NCI-H82 treated with DMSO at 0.1 percent for 48 hours (cell line): Measurements from ENCODE around the gene RPTOR.
"Not testable (repeated sequence)": the region's sequence is repeated elsewhere in the genome, so short reads cannot be mapped to it uniquely, and the experiment has no call there.

Experiments used
- DNase-seq: peaks from one replicate; lab custom pipeline; 2025; ENCODE audit not compliant: unreplicated experiment; lab: John Stamatoyannopoulos, UW

The RPTOR gene

DNA sequence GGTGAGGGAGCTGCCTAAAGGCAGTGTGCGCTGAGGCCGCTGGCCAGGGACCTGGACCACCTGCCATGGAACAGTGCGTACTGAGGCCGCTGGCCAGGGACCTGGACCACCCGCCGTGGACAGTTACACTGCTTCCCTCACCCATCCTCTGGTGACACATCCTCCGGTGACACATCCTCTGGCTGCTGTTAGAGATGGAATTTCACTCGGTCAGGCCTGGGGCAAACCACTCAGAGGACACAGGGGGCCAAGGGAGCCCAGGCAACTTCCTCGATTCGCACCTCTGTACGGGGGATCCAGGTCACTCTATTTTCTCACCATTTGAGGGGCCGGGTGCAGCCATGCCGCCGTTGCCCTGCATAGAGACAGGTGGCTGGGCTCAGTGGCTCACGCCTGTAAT lies 32.4 kb upstream of the RPTOR start:
- no peak for DNase-seq

DNA sequence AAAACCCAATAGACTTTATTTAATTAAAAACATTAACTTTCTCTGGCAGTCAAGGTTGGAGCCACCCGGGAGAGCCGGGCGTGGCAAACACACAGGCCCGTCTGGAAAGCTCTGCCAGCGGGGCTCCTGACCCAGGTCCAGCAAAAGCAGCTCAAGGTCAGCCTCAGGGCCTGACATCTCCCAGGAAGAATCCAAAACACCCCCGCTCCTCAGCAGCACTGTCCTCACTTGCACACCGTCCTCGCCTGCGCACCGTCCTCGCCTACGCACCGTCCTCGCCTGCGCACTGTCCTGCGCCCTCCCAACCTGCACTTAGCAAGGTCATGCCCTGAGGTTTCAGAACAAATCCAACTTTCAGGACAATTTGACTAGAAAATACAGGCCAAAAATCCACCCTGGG lies 31.4 kb upstream of the RPTOR start:
- DNase-seq, result no peak

DNA sequence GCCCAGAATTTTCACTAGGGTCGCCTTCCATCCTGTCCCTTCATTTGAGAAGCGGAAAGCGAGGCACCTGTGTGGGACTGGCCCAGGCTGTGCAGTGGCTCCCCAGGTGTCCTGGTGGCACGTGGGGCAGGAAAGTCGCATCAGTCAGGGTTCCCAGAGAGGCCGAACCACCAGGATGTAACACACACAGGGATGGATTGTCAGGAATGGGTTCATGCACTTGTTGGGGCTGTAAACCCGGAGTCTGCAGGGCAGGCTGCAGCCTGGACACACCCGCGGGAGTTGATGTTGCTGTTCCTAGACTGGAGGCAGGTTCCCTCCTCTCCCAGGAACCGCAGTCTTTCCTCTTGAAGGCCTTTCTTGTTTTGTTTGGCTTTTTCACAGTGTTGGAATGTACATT lies 30.7 kb upstream of the RPTOR start:
- DNase-seq, result no peak

DNA sequence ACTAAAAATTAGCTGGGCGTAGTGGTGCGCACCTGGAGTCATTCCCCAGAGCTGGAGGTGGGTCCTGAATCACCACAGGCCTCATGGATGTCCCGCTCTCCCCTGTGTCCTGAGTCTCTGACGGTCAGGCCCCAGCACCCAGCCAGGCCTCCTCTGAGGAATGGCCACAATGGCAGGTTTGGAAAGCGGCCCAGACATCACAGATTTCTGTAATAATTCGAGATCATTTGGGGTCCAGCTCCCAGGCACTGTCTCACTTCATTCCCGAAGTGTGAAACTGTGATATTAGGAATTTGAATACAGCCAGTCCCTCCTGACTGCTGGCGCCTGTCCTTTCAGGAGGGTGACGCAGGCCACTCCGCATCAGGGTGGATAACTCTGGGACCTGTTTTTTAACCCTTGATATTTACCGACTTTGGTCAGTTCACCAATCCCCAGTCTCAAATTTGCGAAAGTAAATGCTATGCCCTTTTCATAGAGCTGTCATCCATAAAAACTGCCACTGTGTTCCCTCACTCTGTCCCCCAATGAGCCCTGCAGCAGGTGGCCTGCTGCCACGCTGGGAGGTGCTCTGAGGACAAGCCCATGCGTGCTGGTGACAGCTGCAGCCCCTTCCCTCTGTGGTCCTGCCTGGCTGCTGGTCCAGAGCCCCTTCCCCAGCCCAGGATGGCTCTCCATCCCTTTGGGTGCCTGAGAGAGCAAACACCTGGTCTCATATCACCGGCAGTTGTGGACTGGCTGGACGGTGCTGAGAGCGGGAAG lies 28.3 kb upstream of the RPTOR start:
- DNase-seq, result no peak

DNA sequence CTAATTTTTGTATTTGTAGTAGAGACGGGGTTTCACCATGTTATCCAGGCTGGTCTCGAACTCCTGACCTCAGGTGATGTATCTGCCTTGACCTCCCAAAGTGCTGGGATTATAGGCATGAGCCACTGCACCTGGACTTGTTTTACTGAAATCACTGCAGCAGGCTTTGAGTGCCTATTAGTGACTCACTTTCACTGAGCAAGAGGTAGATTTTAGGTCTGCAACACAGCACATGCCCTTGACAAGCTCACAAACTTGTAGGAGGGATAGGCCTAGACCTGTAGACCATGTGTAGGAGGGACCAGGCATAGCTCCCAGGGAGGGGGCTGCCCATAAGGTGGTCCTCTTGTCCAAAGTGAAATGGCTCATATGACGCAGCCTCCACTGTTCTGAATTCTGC lies 27.0 kb upstream of the RPTOR start:
- DNase-seq, result no peak

DNA sequence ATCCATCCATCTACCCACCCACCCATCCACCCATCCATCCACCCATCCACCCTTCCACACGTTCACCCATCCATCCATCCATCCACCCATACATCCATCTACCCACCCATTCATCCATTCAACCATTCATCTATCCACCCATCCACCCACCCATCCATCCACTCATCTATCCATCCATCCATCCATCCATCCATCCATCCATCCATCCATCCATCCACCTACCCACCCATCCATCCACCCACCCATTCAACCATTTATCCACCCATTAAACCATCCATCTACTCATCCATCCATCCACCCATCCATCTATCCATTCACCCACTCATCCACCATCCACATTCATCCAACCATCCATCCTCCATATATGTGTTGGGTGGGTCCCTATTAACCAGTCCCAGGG lies 26.2 kb upstream of the RPTOR start:
- DNase-seq, result no peak

DNA sequence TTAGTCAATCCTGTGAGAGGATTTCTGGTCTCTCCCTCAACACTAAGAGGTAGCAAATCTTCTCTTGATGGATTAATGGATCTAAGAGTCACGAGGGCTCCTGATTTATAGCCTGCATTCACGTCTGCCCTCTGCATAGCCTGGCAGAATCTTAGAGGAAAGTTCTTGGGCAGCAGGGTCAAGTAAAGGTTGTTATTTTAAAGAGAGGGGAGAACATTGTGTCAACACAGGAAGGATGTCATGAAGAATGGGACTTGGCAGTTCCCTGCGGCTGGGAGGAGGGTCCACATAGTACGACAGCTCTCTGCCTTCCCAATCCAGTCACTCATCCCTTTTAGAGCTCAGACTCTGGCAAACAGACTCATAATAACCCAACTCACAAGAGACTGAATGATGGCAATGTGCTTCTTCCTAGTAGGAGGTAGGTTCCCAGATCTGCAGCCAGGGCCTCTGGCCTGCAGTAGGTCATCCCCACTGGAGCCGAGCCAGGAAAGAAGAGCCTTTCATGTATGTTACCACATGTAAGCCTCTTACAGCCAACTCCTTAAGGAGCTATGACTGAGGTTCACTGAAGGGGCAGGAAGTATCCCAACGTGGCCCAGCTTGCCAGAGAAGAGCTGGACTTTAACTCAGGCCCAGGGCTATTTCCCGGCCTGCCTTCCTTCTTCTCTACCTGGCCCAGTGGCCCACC lies 25.4 kb upstream of the RPTOR start:
- peak; percentile 98 for DNase-seq

DNA sequence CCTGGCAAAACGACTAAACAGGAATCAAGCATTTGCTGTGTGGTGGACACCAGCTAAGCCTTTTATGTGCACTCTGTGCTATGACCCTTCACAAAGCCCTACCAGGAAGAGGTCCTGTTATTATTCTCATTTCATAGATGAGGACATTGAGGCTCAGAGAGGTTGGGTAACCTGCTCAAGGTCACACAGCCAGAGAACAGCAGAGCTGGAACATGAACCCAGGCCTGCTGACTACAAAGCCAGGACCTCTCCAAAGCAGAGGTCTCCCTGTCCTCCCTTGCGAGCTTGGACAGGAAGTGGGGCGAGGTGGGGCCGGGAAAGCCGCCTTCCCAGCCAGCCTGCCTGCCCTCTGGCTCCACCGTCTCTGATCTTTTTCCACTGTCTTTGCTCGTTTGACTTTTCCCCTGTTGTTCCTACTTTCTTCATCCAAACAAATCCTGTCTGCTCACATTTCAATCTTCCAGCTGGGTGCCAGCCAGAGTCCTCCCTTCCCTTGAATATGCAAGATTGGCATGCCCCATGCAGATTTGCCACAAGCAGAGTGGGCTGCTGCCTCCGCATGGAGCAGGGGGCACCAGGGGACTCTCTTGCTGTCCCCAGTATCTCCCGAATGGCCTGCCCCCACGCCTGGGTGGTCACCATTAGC lies 23.7 kb upstream of the RPTOR start:
- DNase-seq, result no peak

DNA sequence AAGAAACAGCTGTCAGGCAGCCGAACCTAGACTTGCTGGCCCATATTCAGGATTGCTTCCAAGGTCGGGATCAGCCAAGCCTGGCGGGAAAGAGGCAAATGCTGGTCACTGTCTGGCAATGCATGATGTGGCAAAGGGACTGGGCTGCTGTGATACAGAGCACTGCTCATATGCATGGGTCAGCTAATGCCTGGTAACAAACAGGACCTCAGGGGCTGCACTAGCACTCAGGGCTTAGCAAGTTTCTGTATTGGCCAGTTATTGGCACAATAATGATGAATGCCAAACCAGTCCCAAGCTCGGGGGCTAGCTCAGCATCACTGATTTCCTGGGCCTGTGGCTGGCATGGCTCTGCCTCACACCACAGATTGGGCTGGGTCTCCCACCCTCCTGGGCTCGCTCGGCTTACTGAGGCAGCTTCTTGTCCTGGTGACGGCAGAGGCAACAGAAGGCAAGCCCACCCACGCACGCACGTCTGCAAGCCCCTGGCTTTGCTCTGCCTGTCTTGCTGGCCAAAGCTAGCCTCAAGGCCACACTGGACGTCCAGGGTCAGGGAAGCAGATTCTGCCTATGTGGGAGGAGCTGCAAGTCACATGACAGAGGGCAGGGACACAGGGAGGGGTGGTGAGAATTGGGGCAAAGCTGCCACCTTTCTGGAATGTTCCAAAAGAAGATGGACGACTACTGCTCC lies 21.4 kb upstream of the RPTOR start:
- DNase-seq, result no peak

DNA sequence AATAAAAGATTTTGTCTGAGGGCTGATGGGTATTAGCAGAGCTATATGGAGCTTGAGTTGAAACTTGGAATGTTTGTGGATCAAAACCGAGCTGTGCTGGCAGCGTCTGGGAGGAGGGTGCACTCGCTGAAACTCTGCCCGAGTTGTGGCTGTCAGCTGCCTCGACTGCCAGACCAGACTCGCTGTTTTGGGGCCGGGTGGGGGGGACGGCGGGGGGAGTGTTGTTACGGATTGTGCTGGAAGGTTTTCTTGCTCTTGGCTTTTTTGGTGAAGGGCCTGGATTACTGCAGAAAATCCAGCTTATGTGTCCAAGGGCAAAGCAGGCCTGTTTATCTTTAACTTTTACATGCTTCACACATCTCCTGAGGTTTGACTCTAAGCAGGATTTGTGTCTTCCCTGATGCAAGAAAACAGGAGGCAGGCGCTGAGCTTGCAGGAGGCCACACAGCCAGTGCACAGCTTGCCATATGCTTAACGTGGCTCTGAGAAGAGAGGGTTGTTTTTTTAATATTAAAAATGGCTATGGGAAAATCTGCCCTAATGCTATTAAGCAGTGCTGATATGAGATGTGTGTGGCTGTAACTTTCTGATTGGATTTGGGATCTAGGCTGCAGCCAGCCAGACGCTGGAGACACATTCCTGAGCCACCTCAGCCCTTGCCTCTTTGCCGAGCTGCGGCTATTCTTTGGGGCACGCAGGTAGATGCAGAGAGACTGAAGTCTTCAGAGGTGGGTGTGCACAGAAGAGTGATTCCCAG lies 20.5 kb upstream of the RPTOR start:
- peak; percentile 99 for DNase-seq

DNA sequence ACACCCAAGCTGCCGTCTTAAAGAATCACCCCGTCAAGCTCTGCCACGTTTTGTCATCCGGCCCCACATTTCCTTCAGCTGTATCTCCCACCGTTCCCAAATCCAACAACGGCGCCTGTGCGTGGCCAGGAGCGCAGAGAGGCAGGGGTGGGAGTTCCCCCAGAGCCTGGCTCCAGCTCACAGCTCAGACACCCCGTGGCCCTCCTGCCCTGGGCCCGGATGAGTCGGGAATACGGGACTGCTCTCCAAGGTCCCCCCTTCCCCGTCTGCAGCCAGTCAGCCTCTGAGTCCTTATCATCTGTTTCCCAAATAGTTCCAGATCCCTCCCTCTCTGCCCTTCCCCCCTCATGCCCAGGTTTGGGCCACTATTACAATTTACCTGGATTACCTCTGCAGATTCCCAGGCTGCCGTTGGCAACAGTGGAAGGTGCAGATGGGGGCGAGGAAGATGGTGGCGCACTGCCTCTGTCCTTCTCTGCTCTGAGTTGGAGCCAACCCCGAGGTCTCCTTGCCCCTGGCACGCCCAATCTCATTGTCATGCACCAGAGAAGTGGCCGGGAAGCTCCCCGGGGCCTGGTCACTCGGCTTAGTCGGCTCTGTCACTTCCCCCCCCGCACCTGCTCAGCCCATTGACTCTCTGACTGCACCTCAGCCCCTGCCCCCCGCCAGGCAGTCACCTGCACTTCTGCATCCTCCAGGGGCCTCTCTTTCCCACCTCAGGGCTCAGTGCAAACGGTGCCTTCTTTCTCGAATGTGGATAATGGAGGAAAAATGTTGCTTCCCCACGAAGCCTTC lies 18.3 kb upstream of the RPTOR start:
- no peak for DNase-seq

DNA sequence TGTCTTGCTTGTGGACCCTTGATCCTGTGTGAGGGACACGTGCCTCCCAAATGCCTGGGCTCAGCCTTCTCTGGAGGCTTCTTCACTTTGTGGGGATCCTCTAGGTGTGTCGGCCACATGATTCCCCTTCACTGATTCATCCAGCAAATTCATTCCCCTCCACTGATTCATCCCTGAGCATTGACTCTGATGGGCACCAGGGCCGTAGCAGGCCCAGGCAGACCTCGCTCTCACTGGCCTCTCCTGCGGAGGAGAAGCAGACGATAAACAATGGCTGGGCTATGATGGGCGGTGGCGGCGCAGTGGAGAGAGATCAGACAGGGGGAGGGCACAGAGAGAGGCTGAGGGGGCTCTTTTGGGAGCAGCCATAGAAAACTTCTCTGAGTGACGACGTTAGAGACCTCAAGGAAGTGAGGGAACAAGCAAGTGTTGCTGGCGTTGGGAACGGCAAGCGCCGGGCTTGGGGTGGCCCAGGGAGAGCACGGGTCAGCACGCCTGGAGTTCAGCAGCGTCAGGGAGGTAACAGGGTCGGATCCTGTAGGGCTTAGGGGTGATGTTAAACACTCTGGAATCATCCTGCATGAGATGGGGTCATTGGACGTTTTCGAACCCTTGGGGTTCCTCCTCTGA lies 17.5 kb upstream of the RPTOR start:
- DNase-seq, result no peak

DNA sequence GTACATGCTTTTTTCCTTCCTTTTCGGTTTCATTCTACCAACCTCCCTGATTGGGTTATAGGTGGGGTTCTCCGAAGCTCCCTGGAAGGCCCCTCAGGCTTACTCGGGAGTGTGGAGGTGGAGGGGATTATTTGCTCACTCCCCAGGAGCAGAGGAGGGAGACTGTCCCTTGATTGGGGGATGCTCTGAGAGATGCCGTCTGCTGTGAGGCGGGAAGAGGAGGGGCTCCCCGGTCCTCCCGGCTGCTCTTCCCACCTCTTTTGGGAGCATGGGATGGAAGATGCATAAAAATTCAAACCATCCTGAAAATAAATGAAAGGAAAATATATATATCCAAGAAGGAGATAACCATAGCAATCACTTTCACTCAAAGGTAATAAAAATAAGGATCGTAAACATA lies 16.1 kb upstream of the RPTOR start:
- DNase-seq, result peak; percentile 48

DNA sequence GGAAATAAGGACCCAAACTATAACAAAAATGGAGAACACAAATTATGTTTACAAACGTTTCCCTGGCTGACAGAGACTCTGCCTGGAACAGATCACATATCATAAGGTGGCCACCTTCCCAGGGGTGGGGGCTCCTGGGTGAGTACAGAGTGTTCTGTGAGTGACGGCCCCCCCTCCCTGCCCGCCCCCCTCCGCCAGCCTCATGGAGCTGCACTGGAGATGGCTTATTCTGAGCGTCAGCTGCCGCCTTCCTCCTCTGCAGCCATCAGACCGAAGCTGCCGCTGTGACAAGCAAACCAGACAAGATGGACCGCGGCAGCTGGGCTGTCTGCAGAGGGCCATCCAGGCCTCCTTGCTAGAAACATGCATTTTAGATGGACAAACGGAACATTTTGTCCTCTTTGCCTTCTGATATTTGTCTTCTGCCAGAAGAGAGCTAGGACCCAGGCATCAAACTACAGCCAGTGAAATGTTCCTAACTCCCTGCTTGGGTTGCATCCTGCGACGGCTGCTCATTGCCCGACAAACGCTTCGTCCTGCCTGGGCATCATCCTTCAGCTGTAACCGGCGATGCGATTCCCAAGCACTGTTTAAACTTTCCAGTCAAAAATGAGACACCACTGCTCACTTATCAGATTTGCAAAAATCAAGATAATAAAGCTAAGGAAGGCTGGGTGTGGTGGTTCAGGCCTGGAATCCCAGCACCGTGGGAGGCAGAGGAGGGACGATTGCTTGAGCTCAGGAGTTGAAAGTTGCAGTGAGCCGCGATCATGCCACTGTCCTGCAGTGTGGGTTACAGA lies 15.3 kb upstream of the RPTOR start:
- peak; percentile 40 for DNase-seq

DNA sequence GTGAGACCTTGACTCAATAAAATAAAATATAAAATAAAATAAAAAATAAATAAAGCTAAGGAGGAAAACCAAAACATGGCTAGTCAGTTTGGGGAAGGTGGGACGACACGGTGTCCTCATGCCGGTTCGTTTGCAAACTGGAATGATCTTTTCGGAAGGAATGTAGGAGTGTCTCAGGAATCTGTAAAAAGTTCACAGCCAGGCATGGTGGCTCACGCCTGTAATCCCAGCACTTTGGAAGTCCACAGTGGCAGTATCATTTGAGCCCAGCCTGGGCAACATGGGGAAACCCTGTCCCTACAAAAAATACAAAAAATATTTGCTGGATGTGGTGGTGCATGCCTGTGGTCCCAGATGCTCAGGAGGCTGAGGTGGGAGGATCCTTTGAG lies 14.7 kb upstream of the RPTOR start:
- no peak for DNase-seq

DNA sequence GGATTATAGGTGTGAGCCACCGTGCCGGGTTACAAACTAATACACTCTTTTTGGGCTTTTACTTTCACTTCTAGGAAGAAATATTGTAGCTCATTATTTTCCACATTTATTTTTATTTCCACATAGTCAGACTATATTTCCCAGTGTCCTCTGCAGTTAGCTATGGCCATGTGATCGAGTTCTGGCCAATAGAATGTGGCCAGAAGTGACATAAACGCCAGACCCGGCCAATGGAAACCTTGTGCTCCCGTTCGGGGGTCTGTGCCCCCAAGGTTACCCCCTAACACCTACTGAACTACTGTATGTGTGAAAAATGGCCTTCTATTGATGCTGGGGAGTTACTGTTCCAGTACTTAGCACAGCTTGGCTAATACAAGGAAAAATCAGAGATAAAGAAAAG lies 13.2 kb upstream of the RPTOR start:
- no peak for DNase-seq

DNA sequence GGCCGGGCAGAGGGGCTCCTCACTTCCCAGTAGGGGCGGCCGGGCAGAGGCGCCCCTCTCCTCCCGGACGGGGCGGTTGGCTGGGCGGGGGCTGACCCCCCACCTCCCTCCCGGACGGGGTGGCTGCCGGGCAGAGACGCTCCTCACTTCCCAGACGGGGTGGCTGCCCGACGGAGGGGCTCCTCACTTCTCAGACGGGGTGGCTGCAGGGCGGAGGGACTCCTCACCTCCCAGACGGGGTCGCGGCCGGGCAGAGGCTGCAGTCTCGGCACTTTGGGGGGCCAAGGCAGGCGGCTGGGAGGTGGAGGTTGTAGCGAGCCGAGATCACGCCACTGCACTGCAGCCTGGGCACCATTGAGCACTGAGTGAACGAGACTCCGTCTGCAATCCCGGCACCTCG lies 7.3 kb upstream of the RPTOR start:
- not testable (repeated sequence) for DNase-seq

DNA sequence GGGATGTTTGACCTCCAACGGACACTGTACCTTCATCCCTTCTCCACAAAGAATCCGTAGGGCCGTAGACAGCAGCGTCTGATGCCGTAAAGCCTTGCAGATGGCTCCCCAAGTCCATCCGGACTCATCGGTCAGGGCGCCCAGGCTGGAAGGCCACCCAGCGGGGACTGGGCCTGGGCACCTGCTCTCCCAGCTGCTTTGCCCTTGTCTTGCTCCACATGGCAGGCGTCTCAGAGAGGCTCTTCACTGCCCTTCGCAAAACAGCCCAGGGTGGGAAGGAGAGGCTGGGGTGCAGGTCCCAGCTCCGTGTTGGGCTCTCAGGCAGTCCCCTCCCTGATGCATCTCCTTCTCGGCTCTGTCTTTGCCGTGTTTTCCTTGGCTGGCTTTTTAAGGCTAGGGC lies 6.2 kb upstream of the RPTOR start:
- DNase-seq, result no peak

DNA sequence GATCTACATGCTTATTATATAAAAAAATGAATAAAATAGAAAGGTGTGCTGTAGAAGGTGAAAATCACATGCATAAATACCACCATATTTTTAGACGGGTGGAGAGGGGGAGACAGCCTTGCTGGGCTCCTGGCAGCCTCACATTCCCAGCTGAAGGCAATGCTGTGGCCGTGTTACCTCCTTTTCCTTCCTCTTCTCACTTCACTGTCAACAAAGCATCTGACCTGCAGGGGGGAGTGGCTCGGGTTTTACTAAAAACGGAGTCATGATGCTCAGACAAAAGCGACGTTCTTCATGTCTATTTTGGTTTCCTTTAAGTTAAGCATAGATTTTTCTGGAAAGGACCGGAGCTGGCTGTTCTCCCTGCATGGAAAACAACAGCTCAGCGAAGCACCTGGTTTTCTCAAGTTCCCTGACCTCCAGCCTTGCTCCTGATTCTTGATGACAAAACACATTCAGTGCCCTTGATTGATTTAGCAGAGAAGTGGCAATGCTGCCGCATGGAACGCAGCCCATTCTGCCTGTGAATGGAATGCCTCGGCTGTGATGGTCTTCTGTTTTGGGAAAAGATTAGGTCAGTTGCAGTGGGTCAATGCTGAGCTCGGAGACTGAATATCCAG lies 5.5 kb upstream of the RPTOR start:
- DNase-seq, result no peak
